AG04450 (cell line): ENCODE results near the gene WDR90. TPM values are rescaled to one million over a fixed set of nuclear protein-coding genes. Genes with fewer than 3 reads are reported as not detected.

Source experiments
- CTCF ChIA-PET: fragments of 300-600, 350-600 bp; formaldehyde crosslinking; extraction: SDS; loops from one replicate; lab custom pipeline; 2022; ENCODE audit warnings: antibody characterized with exemption, inconsistent platforms; lab: Charles Lee
- POLR2A ChIA-PET: fragments of 350-600 bp; formaldehyde crosslinking; extraction: SDS; loops from one replicate; lab custom pipeline; 2021; ENCODE audit warnings: antibody characterized with exemption, inconsistent platforms; lab: Yijun Ruan, JAX
- DNase-seq: peaks from one replicate; pipeline ENCODE4 v3.0.0-alpha.2; 2011; ENCODE audit warnings: low read depth, low spot score
- H3K27ac ChIP-seq: one replicate; pipeline ENCODE4 v1.5.1; 2012; ENCODE audit warnings: low read depth, low read length, control low read depth
- H3K27me3 ChIP-seq: one replicate; pipeline ENCODE4 v1.6.0; 2012; ENCODE audit warnings: low read length; ENCODE audit not compliant: control insufficient read depth, insufficient read depth
- H3K4me3 ChIP-seq: 2 replicates; pipeline ENCODE4 v1.5.1; 2011; ENCODE audit warnings: mild to moderate bottlenecking, low read depth, low read length, control low read depth
- H3K9me3 ChIP-seq: 2 replicates; pipeline ENCODE4 v1.5.1; 2012; ENCODE audit warnings: low read length; ENCODE audit not compliant: control insufficient read depth, insufficient read depth
- CTCF ChIP-seq: IDR thresholded peaks from 2 replicates; pipeline ENCODE4 v1.5.1; 2011; ENCODE audit warnings: low read depth, low read length, control low read depth, inconsistent platforms
- polyA plus RNA-seq: library from polyadenylated mRNA; depleted of rRNA; stranded (reverse); fragments of >200 nt; gene quantifications from 2 replicates; pipeline ENCODE4 v1.2.3, GENCODE V29; 2011

The WDR90 gene
- polyA plus RNA-seq, 1 experiment: 2.1 TPM

DNA sequence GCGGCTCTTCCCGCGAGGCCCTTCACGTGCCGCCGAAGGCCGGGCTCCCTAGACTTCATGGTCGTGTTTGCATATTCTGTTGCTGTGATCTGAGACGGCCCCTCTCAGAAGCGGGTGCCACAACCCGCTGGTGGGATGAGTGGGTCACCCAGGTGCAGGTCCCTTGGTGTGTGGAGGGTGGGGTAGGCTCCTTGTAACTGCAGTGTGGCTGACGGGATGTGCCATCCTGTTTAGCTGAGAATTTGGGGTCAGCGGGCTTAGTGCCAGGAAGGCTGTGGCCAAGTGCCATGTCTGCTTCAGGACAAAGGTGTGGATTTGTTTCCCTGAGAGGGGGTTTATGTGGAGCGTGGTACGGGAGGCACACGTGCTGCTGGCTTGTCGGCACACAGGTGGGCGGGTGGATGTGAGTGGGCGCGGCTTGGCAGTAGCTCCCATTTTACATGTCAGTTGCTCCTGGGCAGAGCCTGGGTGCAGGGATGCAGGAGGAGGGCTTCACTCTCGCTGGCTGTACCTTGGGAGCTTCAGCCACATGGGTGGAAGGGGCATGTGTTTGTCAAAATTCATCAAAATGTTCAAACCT, 27.5 kb upstream of the WDR90 start:
- ChIA-PET CTCF (no interaction called here), POLR2A (interaction anchor here (0.6 kb wide), 1 partner anchor 12 kb away, joined by 4 read pairs; no protein-coding TSS in a partner anchor)
- Histone ChIP-seq H3K9me3 (peaks cover 10% of the 10 kb centered on the region; the same call in 1 of the 2 replicates), H3K4me3 (no peak overlapping the region; the same call in 1 of the 2 replicates), H3K27me3 (no peaks in the 10 kb centered on the region), H3K27ac (peak overlapping the region; percentile 61)
- no peak for DNase-seq
- TF ChIP-seq CTCF: no peak

- no peak for DNase-seq
- CTCF ChIA-PET: no interaction called here
- no peak for TF ChIP-seq CTCF
- POLR2A ChIA-PET: no interaction called here
- Histone ChIP-seq H3K4me3 (no peak overlapping the region), H3K27ac (no peak overlapping the region), H3K27me3 (no peaks in the 10 kb centered on the region), H3K9me3 (peaks cover 18% of the 10 kb centered on the region; the same call in 1 of the 2 replicates)
Measured at GRCh38 chr16:622920-623280, 26.3 kb upstream of the WDR90 start.

DNA sequence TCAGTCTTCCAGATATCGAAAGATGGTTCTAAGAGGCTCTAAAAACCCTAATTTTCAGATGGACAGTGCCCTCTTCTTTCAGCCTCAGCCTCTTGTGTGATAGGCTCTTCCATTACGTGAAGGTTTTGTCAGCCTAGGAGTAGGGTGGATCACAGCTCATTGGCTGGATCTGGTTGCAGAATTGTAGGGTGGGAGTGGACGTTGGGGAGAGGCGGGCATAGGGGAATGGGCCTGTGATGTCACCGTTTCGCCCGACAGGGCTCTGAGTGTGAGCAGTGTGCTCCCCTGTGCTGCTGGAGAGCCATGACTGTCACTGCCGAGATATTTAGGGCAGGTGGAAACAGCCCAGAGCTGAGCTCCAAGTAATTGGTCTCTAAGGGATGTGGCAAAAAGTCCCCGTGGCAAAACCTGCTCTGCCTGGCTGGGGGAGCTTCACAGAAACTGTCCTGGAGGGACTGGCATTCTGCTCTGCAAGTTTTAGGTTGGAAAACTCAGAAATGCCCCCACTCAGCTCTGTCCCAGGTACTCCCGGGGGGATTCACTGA, 24.6 kb upstream of the WDR90 start:
- H3K4me3 ChIP-seq: no peak overlapping the region
- CTCF ChIA-PET: no interaction called here
- H3K27ac ChIP-seq: no peak overlapping the region
- no peak for DNase-seq
- POLR2A ChIA-PET: no interaction called here
- peaks cover 20% of the 10 kb centered on the region; the same call in 1 of the 2 replicates for H3K9me3 ChIP-seq
- no peaks in the 10 kb centered on the region for H3K27me3 ChIP-seq
- TF ChIP-seq CTCF: no peak

- no peak for DNase-seq
- no peak overlapping the region for H3K27ac ChIP-seq
- H3K4me3 ChIP-seq: no peak overlapping the region
- CTCF ChIA-PET: no interaction called here
- TF ChIP-seq CTCF: no peak
- H3K9me3 ChIP-seq: peaks cover 20% of the 10 kb centered on the region; the same call in 1 of the 2 replicates
- H3K27me3 ChIP-seq: no peaks in the 10 kb centered on the region
- POLR2A ChIA-PET: no interaction called here
Measured at GRCh38 chr16:625117-625976, 23.8 kb upstream of the WDR90 start.
